ENCODE results near the gene PRKCZ. TPM values are rescaled to one million over a fixed set of nuclear protein-coding genes. Genes with fewer than 3 reads are reported as not detected.

Gene PRKCZ
- total RNA-seq, 1 experiment from 2014 or later, result 45.9 TPM

- Mint-ChIP-seq H3K4me3 (ENCODE audit: unreplicated experiment) (no peak overlapping the region), H3K27ac (ENCODE audit: unreplicated experiment) (no peak overlapping the region), H3K4me1 (ENCODE audit: low read depth, unreplicated experiment) (no peaks in the 10 kb centered on the region), H3K36me3 (ENCODE audit: insufficient read depth, unreplicated experiment) (peaks cover 40% of the 10 kb centered on the region), H3K9me3 (ENCODE audit: unreplicated experiment) (peaks cover 13% of the 10 kb centered on the region), H3K27me3 (ENCODE audit: insufficient read depth, unreplicated experiment) (no peaks in the 10 kb centered on the region)
- H3K27me3 ChIP-seq (replicated peaks; ENCODE audit: control insufficient read depth, insufficient read depth, low read length), result no peaks in the 10 kb centered on the region
- no peaks in the 10 kb centered on the region for H3K4me1 ChIP-seq
- H3K9me3 ChIP-seq, result no peaks in the 10 kb centered on the region
- intact Hi-C loops (cut with micrococcal nuclease; ENCODE audit: unreplicated experiment), result no loop called here
- DNase-seq, result no peak
- no peak overlapping the region for H3K4me3 ChIP-seq (ENCODE audit: low read depth, low read length)
- peaks cover 2% of the 10 kb centered on the region for H3K36me3 ChIP-seq (ENCODE audit: control insufficient read depth, insufficient read depth, low read length)
- BruUV-seq (replicated peaks), result no TSS peak
- ChIA-PET POLR2A (no interaction called here), CTCF (no interaction called here)
- TF ChIP-seq, protein P1, sequence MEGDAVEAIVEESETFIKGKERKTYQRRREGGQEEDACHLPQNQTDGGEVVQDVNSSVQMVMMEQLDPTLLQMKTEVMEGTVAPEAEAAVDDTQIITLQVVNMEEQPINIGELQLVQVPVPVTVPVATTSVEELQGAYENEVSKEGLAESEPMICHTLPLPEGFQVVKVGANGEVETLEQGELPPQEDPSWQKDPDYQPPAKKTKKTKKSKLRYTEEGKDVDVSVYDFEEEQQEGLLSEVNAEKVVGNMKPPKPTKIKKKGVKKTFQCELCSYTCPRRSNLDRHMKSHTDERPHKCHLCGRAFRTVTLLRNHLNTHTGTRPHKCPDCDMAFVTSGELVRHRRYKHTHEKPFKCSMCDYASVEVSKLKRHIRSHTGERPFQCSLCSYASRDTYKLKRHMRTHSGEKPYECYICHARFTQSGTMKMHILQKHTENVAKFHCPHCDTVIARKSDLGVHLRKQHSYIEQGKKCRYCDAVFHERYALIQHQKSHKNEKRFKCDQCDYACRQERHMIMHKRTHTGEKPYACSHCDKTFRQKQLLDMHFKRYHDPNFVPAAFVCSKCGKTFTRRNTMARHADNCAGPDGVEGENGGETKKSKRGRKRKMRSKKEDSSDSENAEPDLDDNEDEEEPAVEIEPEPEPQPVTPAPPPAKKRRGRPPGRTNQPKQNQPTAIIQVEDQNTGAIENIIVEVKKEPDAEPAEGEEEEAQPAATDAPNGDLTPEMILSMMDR (IDR thresholded peaks at IDR 0.05; ENCODE audit: insufficient read depth in 1 of 2, low read depth in 1 of 2, low read length in 1 of 2, severe bottlenecking in 1 of 2, unreplicated experiment in 1 of 2), result no peak
Measured at GRCh38 chr1:2157856-2158255, 107.6 kb downstream of the PRKCZ start.

GRCh38 chr1:2158272-2158671 lies 108.1 kb downstream of the PRKCZ start:
- Histone ChIP-seq H3K36me3 (ENCODE audit: control insufficient read depth, insufficient read depth, low read length) (peaks cover 3% of the 10 kb centered on the region), H3K27me3 (replicated peaks; ENCODE audit: control insufficient read depth, insufficient read depth, low read length) (no peaks in the 10 kb centered on the region), H3K9me3 (no peaks in the 10 kb centered on the region), H3K4me1 (no peaks in the 10 kb centered on the region), H3K4me3 (ENCODE audit: low read depth, low read length) (no peak overlapping the region)
- DNase-seq, result no peak
- no peaks in the 10 kb centered on the region for H3K27me3 Mint-ChIP-seq (ENCODE audit: insufficient read depth, unreplicated experiment)
- no peak overlapping the region for H3K27ac Mint-ChIP-seq (ENCODE audit: unreplicated experiment)
- CTCF ChIA-PET, result interaction anchor here (0.6 kb wide), 1 partner anchor 49 kb away, joined by 8 read pairs; no protein-coding TSS in a partner anchor
- no peaks in the 10 kb centered on the region for H3K4me1 Mint-ChIP-seq (ENCODE audit: low read depth, unreplicated experiment)
- H3K4me3 Mint-ChIP-seq (ENCODE audit: unreplicated experiment), result no peak overlapping the region
- POLR2A ChIA-PET, result no interaction called here
- peaks cover 13% of the 10 kb centered on the region for H3K9me3 Mint-ChIP-seq (ENCODE audit: unreplicated experiment)
- peaks cover 41% of the 10 kb centered on the region for H3K36me3 Mint-ChIP-seq (ENCODE audit: insufficient read depth, unreplicated experiment)
- intact Hi-C loops (cut with micrococcal nuclease; ENCODE audit: unreplicated experiment), result no loop called here
- TF ChIP-seq, protein P1 (IDR thresholded peaks at IDR 0.05; ENCODE audit: insufficient read depth in 1 of 2, low read depth in 1 of 2, low read length in 1 of 2, severe bottlenecking in 1 of 2, unreplicated experiment in 1 of 2), result no peak
- no TSS peak for BruUV-seq (replicated peaks)

GRCh38 chr1:2159124-2159523 lies 108.9 kb downstream of the PRKCZ start:
- H3K36me3 Mint-ChIP-seq (ENCODE audit: insufficient read depth, unreplicated experiment), result peaks cover 38% of the 10 kb centered on the region
- no peak overlapping the region for H3K4me3 Mint-ChIP-seq (ENCODE audit: unreplicated experiment)
- Histone ChIP-seq H3K4me1 (no peaks in the 10 kb centered on the region), H3K4me3 (ENCODE audit: low read depth, low read length) (no peak overlapping the region), H3K9me3 (no peaks in the 10 kb centered on the region), H3K27me3 (replicated peaks; ENCODE audit: control insufficient read depth, insufficient read depth, low read length) (no peaks in the 10 kb centered on the region), H3K36me3 (ENCODE audit: control insufficient read depth, insufficient read depth, low read length) (peaks cover 2% of the 10 kb centered on the region)
- H3K27me3 Mint-ChIP-seq (ENCODE audit: insufficient read depth, unreplicated experiment), result no peaks in the 10 kb centered on the region
- no TSS peak for BruUV-seq (replicated peaks)
- intact Hi-C loops (cut with micrococcal nuclease; ENCODE audit: unreplicated experiment), result no loop called here
- TF ChIP-seq, protein P1 (IDR thresholded peaks at IDR 0.05; ENCODE audit: insufficient read depth in 1 of 2, low read depth in 1 of 2, low read length in 1 of 2, severe bottlenecking in 1 of 2, unreplicated experiment in 1 of 2), result no peak
- H3K4me1 Mint-ChIP-seq (ENCODE audit: low read depth, unreplicated experiment), result no peaks in the 10 kb centered on the region
- no peak overlapping the region for H3K27ac Mint-ChIP-seq (ENCODE audit: unreplicated experiment)
- CTCF ChIA-PET, result interaction anchor here (0.6 kb wide), 1 partner anchor 50 kb away, joined by 8 read pairs; no protein-coding TSS in a partner anchor
- H3K9me3 Mint-ChIP-seq (ENCODE audit: unreplicated experiment), result peaks cover 13% of the 10 kb centered on the region
- DNase-seq, result no peak
- POLR2A ChIA-PET, result no interaction called here
